Measurements from ENCODE around the gene RINL.
"Not testable (repeated sequence)": the region's sequence is repeated elsewhere in the genome, so short reads cannot be mapped to it uniquely, and the experiment has no call there.

RINL gene

GRCh38 chr19:38831142-38831605, 46.9 kb downstream of the RINL start:
- no peak for DNase-seq

GRCh38 chr19:38830039-38830733, 47.9 kb downstream of the RINL start:
- DNase-seq = no peak

- not testable (repeated sequence) for DNase-seq
Observed at GRCh38 chr19:38829203-38829602, 48.9 kb downstream of the RINL start.

- no peak for DNase-seq
Observed at GRCh38 chr19:38826856-38827551, 51.1 kb downstream of the RINL start.

- not testable (repeated sequence) for DNase-seq
Observed at GRCh38 chr19:38825936-38826335, 52.1 kb downstream of the RINL start.

GRCh38 chr19:38821230-38821825, 56.7 kb downstream of the RINL start:
- not testable (repeated sequence) for DNase-seq

- no peak for DNase-seq
Observed at GRCh38 chr19:38819231-38819920, 58.7 kb downstream of the RINL start.
